WTC11 (cell line): ENCODE results near the gene TMEM178B. TPM values are rescaled to one million over a fixed set of nuclear protein-coding genes. Genes with fewer than 3 reads are reported as not detected.

ENCODE experiments used
- ATAC-seq: fragments of 200-7000 bp; cut with Tn5 transposase; 2 replicates; pipeline ENCODE4 v1.10.0; 2021; ENCODE audit warnings: mild to moderate bottlenecking, moderate library complexity
- CTCF ChIA-PET: fragments of 300-600 bp; sonication (Branson Sonifier 250); formaldehyde crosslinking; loops from one replicate; lab custom pipeline; 2021; ENCODE audit warnings: antibody characterized with exemption; lab: Charles Lee
- POLR2A ChIA-PET: fragments of 350-600 bp; sonication (Branson Sonifier 250); formaldehyde crosslinking; loops from one replicate; lab custom pipeline; 2021; ENCODE audit warnings: antibody characterized with exemption; lab: Charles Lee
- DNase-seq: peaks from one replicate; pipeline ENCODE4 v3.0.0; 2021; ENCODE audit warnings: low spot score
- H3K27ac Mint-ChIP-seq: 2 replicates; pipeline ENCODE4 v1.8.0; 2021; ENCODE audit warnings: mixed read lengths
- H3K27me3 Mint-ChIP-seq: 2 replicates; pipeline ENCODE4 v1.8.0; 2021; ENCODE audit warnings: low read depth, mild to moderate bottlenecking, moderate library complexity, mixed read lengths
- H3K36me3 Mint-ChIP-seq: 2 replicates; pipeline ENCODE4 v1.8.0; 2021; ENCODE audit warnings: mixed read lengths
- H3K4me1 Mint-ChIP-seq: 2 replicates; pipeline ENCODE4 v1.8.0; 2022; ENCODE audit warnings: mixed read lengths
- H3K4me3 Mint-ChIP-seq: 2 replicates; pipeline ENCODE4 v1.8.0; 2021; ENCODE audit warnings: mild to moderate bottlenecking, moderate library complexity, mixed read lengths
- H3K9me3 Mint-ChIP-seq: 2 replicates; pipeline ENCODE4 v1.8.0; 2021; ENCODE audit warnings: mixed read lengths
- ARID4B ChIP-seq: sonication (generic); formaldehyde crosslinking; IDR thresholded peaks from 2 replicates; pipeline ENCODE4 v1.8.0; 2023; ENCODE audit warnings: missing genetic modification reagents, mild to moderate bottlenecking, borderline replicate concordance
- E2F5 ChIP-seq: sonication (generic); formaldehyde crosslinking; IDR thresholded peaks from 2 replicates; pipeline ENCODE4 v1.8.1; 2022; ENCODE audit warnings: mild to moderate bottlenecking, moderate library complexity, missing genetic modification reagents
- ESRRA ChIP-seq: sonication (generic); formaldehyde crosslinking; IDR thresholded peaks from 2 replicates; pipeline ENCODE4 v1.8.1; 2022; ENCODE audit warnings: mild to moderate bottlenecking, missing genetic modification reagents, borderline replicate concordance
- GABPB1 ChIP-seq: sonication (generic); formaldehyde crosslinking; IDR thresholded peaks from 2 replicates; pipeline ENCODE4 v1.8.1; 2023; ENCODE audit warnings: mild to moderate bottlenecking, missing genetic modification reagents
- OVOL2 ChIP-seq: fragments of 250-450 bp; sonication (Bioruptor Pico); IDR thresholded peaks from 2 replicates; pipeline ENCODE4 v1.9.0; 2021; ENCODE audit warnings: mild to moderate bottlenecking, borderline replicate concordance
- RELA ChIP-seq: sonication (generic); formaldehyde crosslinking; IDR thresholded peaks from 2 replicates; pipeline ENCODE4 v1.8.1; 2022; ENCODE audit warnings: missing genetic modification reagents, mild to moderate bottlenecking, borderline replicate concordance
- RORB ChIP-seq: fragments of 250-450 bp; sonication (Bioruptor Pico); IDR thresholded peaks from 2 replicates; pipeline ENCODE4 v1.9.0; 2021; ENCODE audit warnings: mild to moderate bottlenecking
- SMAD4 ChIP-seq: sonication (generic); formaldehyde crosslinking; IDR thresholded peaks from 2 replicates; pipeline ENCODE4 v1.8.0; 2022; ENCODE audit warnings: mild to moderate bottlenecking, missing genetic modification reagents
- SOX15 ChIP-seq: fragments of 250-450 bp; sonication (Bioruptor Pico); IDR thresholded peaks from 2 replicates; pipeline ENCODE4 v1.9.0; 2021; ENCODE audit warnings: mild to moderate bottlenecking
- TCF7 ChIP-seq: sonication (generic); formaldehyde crosslinking; IDR thresholded peaks from 2 replicates; pipeline ENCODE4 v1.8.0; 2022; ENCODE audit warnings: mild to moderate bottlenecking, low read depth, missing genetic modification reagents, moderate library complexity
- ZBTB21 ChIP-seq: sonication (generic); formaldehyde crosslinking; IDR thresholded peaks from 2 replicates; pipeline ENCODE4 v1.8.1; 2023; ENCODE audit warnings: mild to moderate bottlenecking, missing genetic modification reagents, borderline replicate concordance
- ZNF532 ChIP-seq: fragments of 250-450 bp; sonication (Bioruptor Pico); IDR thresholded peaks from 2 replicates; pipeline ENCODE4 v1.9.0; 2021; ENCODE audit warnings: mild to moderate bottlenecking, borderline replicate concordance
- total RNA-seq: library from RNA; stranded (reverse); gene quantifications from 3 replicates; pipeline ENCODE4 v1.2.3, GENCODE V29; 2021
- TF ChIP-seq, protein P1 (sequence below): sonication (generic); formaldehyde crosslinking; IDR thresholded peaks from 2 replicates; pipeline ENCODE4 v1.8.0; 2023; ENCODE audit warnings: missing genetic modification reagents
- TF ChIP-seq, protein P2 (sequence below): fragments of 250-450 bp; sonication (Bioruptor Pico); IDR thresholded peaks from 2 replicates; pipeline ENCODE4 v1.9.0; 2021; ENCODE audit warnings: mild to moderate bottlenecking
- TF ChIP-seq, protein P3 (sequence below): fragments of 250-450 bp; sonication (Bioruptor Pico); conservative IDR thresholded peaks from 2 replicates; pipeline ENCODE4 v1.9.0; 2021; ENCODE audit warnings: mild to moderate bottlenecking
- TF ChIP-seq, protein P4 (sequence below): fragments of 250-450 bp; sonication (Bioruptor Pico); IDR thresholded peaks from 2 replicates; pipeline ENCODE4 v1.9.0; 2021; ENCODE audit warnings: moderate library complexity, mild to moderate bottlenecking, inconsistent platforms, borderline replicate concordance

Gene TMEM178B
- total RNA-seq, 1 experiment from 2014 or later, result 20.4 TPM

- TF ChIP-seq, protein P1, sequence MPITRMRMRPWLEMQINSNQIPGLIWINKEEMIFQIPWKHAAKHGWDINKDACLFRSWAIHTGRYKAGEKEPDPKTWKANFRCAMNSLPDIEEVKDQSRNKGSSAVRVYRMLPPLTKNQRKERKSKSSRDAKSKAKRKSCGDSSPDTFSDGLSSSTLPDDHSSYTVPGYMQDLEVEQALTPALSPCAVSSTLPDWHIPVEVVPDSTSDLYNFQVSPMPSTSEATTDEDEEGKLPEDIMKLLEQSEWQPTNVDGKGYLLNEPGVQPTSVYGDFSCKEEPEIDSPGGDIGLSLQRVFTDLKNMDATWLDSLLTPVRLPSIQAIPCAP (CRISPR knock-in tag), result no peak
Observed at GRCh38 chr7:141415999-141416398, 342.1 kb downstream of the TMEM178B start (continued).

DNA sequence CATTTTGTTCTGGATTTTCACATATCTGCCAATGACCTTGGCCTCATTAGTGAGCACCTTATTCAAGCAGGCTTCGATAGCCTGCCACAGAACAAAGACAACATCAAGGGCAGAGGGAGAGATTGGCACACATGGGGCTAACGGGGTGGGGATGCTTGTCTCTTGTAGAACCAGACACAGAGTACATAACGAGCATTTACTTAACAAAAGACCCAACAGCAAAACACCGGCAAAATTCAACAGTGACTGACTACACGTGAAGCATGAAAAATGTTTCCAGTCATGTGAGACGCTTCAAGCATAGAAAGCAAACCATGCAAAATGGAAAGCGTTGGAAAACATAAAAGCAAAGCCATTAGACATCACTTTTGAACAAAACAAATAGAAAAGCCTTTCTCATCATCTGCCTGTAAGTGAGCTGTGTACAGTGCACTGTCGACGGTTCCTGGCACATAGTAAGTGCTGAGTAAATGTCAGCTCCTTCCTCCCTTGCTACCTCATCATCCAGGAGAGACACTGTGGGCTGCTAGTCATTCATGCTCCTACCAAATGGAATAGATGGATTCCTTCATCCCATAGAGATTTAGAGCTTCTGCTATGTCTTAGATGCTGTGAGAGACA is 342.9 kb downstream of the TMEM178B start:
- no peaks in the 10 kb centered on the region for H3K36me3 Mint-ChIP-seq
- no peak for TF ChIP-seq RELA (CRISPR knock-in tag)
- TF ChIP-seq, protein P2, sequence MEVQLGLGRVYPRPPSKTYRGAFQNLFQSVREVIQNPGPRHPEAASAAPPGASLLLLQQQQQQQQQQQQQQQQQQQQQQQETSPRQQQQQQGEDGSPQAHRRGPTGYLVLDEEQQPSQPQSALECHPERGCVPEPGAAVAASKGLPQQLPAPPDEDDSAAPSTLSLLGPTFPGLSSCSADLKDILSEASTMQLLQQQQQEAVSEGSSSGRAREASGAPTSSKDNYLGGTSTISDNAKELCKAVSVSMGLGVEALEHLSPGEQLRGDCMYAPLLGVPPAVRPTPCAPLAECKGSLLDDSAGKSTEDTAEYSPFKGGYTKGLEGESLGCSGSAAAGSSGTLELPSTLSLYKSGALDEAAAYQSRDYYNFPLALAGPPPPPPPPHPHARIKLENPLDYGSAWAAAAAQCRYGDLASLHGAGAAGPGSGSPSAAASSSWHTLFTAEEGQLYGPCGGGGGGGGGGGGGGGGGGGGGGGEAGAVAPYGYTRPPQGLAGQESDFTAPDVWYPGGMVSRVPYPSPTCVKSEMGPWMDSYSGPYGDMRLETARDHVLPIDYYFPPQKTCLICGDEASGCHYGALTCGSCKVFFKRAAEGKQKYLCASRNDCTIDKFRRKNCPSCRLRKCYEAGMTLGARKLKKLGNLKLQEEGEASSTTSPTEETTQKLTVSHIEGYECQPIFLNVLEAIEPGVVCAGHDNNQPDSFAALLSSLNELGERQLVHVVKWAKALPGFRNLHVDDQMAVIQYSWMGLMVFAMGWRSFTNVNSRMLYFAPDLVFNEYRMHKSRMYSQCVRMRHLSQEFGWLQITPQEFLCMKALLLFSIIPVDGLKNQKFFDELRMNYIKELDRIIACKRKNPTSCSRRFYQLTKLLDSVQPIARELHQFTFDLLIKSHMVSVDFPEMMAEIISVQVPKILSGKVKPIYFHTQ (CRISPR knock-in tag), result no peak
- TF ChIP-seq, protein P3, sequence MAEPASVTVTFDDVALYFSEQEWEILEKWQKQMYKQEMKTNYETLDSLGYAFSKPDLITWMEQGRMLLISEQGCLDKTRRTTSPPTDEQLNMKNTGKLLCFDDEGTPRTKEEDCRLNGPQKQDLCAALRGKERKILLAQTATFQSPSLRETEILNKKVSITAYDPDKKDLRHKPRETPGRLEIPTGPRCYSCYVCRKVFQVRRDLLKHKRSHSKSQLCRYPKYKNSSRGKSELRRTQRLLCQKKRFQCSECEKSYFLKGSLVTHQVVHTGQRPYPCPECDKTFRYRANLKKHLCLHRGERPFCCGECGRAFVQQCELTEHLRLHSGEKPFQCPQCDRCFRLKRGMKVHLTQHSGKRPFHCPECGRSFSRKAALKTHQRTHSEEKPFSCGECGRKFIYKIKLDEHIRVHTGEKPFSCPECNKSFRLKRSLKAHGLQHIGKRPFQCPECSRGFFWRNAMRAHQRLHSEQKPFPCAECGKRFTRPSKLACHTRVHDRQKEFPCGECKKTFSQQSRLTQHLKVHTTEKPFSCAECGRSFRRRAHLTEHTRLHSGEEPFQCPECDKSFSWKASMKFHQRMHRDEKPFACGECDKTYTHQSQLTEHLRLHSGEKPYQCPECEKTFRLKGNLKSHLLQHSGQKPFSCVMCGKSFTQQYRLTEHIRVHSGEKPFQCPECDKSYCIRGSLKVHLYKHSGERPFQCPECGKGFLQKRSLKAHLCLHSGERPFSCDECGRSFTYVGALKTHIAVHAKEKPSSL (CRISPR knock-in tag), result no peak
- TF ChIP-seq ARID4B (CRISPR knock-in tag), result no peak
- no peak for TF ChIP-seq TCF7 (CRISPR knock-in tag)
- no peak for TF ChIP-seq SMAD4
- TF ChIP-seq, all 79 proteins: peak for 0
- Mint-ChIP-seq H3K4me1 (peaks cover 29% of the 10 kb centered on the region), H3K27me3 (no peaks in the 10 kb centered on the region), H3K27ac (no peak overlapping the region), H3K4me3 (no peak overlapping the region), H3K9me3 (no peaks in the 10 kb centered on the region)
- CTCF ChIA-PET, result no interaction called here
- POLR2A ChIA-PET, result no interaction called here
- no peak for DNase-seq
- ATAC-seq, result no peak

DNA sequence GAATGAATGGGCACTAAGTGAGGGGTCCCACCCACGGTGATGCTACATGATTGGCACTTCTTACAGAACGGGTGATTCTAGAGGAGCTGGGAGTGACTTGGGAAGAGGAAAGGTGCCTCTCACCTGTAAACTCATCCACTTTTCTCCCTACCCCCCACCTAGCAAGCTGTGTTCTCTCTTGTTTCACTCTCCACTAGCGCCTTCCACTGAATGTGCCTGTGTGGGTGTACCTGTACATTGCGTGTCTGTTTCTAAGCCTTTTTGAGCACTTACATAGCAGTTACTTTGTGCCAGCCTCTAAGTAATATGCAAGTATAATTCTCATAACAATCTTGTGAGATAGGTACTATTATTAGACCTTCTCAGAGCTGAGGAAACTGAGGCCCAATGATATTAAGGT is 343.6 kb downstream of the TMEM178B start:
- H3K36me3 Mint-ChIP-seq, result no peaks in the 10 kb centered on the region
- no peak for ATAC-seq
- ChIA-PET CTCF (no interaction called here), POLR2A (interaction anchor here (0.5 kb wide), 1 partner anchor 614 kb away, joined by 3 read pairs; no protein-coding TSS in a partner anchor)
- no peaks in the 10 kb centered on the region for H3K9me3 Mint-ChIP-seq
- peaks cover 24% of the 10 kb centered on the region for H3K4me1 Mint-ChIP-seq
- no peak overlapping the region for H3K27ac Mint-ChIP-seq
- no peaks in the 10 kb centered on the region for H3K27me3 Mint-ChIP-seq
- H3K4me3 Mint-ChIP-seq, result no peak overlapping the region
- DNase-seq, result no peak
- TF ChIP-seq, protein P4, sequence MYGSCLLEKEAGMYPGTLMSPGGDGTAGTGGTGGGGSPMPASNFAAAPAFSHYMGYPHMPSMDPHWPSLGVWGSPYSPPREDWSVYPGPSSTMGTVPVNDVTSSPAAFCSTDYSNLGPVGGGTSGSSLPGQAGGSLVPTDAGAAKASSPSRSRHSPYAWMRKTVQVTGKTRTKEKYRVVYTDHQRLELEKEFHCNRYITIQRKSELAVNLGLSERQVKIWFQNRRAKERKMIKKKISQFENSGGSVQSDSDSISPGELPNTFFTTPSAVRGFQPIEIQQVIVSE (CRISPR knock-in tag), result no peak
- no peak for TF ChIP-seq OVOL2
- TF ChIP-seq ZNF532 (CRISPR knock-in tag), result no peak
- TF ChIP-seq E2F5 (CRISPR knock-in tag), result no peak
- TF ChIP-seq GABPB1 (CRISPR knock-in tag), result no peak
- TF ChIP-seq SMAD4, result no peak
- TF ChIP-seq RORB (CRISPR knock-in tag), result no peak
- no peak for TF ChIP-seq SOX15 (CRISPR knock-in tag)
- TF ChIP-seq ZBTB21, result no peak
- TF ChIP-seq ESRRA, result no peak
